HepG2 (cell line): Measurements from ENCODE around the gene ESYT3. TPM values are rescaled to one million over a fixed set of nuclear protein-coding genes. Genes with fewer than 3 reads are reported as not detected.

Experiments used
- CC2D1A ChIP-seq: sonication (generic); formaldehyde crosslinking; IDR thresholded peaks from 2 replicates; pipeline ENCODE4 v1.8.1; 2023; ENCODE audit warnings: mild to moderate bottlenecking, missing genetic modification reagents
- CCAR2 ChIP-seq: fragments of 200-400 bp; formaldehyde crosslinking; optimal IDR thresholded peaks from 2 replicates; pipeline ENCODE3; 2018; ENCODE audit warnings: low read depth, mild to moderate bottlenecking, low read length, moderate library complexity
- ETV5 ChIP-seq: IDR thresholded peaks from 2 replicates; pipeline ENCODE4 v1.6.1; 2018; ENCODE audit warnings: missing biosample characterization, missing genetic modification reagents, inconsistent platforms, borderline replicate concordance
- GATA4 ChIP-seq: sonication (generic); IDR thresholded peaks from 2 replicates; pipeline ENCODE4 v1.6.1; 2016; ENCODE audit warnings: antibody characterized with exemption, low read depth, borderline replicate concordance
- MTF2 ChIP-seq: sonication (generic); formaldehyde crosslinking; IDR thresholded peaks from 2 replicates; pipeline ENCODE4 v1.5.0; 2020; ENCODE audit warnings: missing genetic modification reagents, borderline replicate concordance
- ONECUT2 ChIP-seq: sonication (generic); formaldehyde crosslinking; IDR thresholded peaks from 2 replicates; pipeline ENCODE4 v1.4.0; 2020; ENCODE audit warnings: missing genetic modification reagents
- PITX1 ChIP-seq: sonication (generic); formaldehyde crosslinking; IDR thresholded peaks from 2 replicates; pipeline ENCODE4 v1.5.1; 2020; ENCODE audit warnings: mild to moderate bottlenecking, missing genetic modification reagents
- RBFOX2 ChIP-seq: fragments of 200-400 bp; formaldehyde crosslinking; IDR thresholded peaks from 2 replicates; pipeline ENCODE4 v1.6.1; 2017; ENCODE audit warnings: low read depth, mild to moderate bottlenecking, low read length
- SIX1 ChIP-seq: sonication (generic); formaldehyde crosslinking; IDR thresholded peaks from 2 replicates; pipeline ENCODE4 v1.4.0; 2020; ENCODE audit warnings: missing genetic modification reagents, borderline replicate concordance
- SRSF4 ChIP-seq: fragments of 200-400 bp; formaldehyde crosslinking; IDR thresholded peaks from one replicate; pipeline ENCODE4 v1.6.1; 2018; ENCODE audit warnings: mild to moderate bottlenecking, low read depth, low read length, moderate library complexity; ENCODE audit not compliant: poor library complexity, severe bottlenecking
- U2AF1 ChIP-seq: fragments of 200-400 bp; formaldehyde crosslinking; optimal IDR thresholded peaks from 2 replicates; pipeline ENCODE3; 2017; ENCODE audit warnings: mild to moderate bottlenecking, low read depth, low read length
- XBP1 ChIP-seq: sonication (generic); formaldehyde crosslinking; IDR thresholded peaks from 2 replicates; pipeline ENCODE4 v1.5.0; 2020; ENCODE audit warnings: missing genetic modification reagents
- ZBTB43 ChIP-seq: sonication (generic); formaldehyde crosslinking; conservative IDR thresholded peaks from 2 replicates; pipeline ENCODE4 v1.4.0; 2020; ENCODE audit warnings: missing genetic modification reagents
- ZFAT ChIP-seq: sonication (generic); formaldehyde crosslinking; conservative IDR thresholded peaks from 2 replicates; pipeline ENCODE4 v1.8.1; 2023; ENCODE audit warnings: missing genetic modification reagents, inconsistent platforms
- ZKSCAN5 ChIP-seq: sonication (generic); formaldehyde crosslinking; IDR thresholded peaks from 2 replicates; pipeline ENCODE4 v1.5.1; 2020; ENCODE audit warnings: mild to moderate bottlenecking, missing genetic modification reagents
- ZNF317 ChIP-seq: sonication (generic); formaldehyde crosslinking; IDR thresholded peaks from 2 replicates; pipeline ENCODE4 v1.5.0; 2020; ENCODE audit warnings: mild to moderate bottlenecking, missing genetic modification reagents
- ZNF331 ChIP-seq: sonication (generic); formaldehyde crosslinking; IDR thresholded peaks from 2 replicates; pipeline ENCODE4 v1.4.0; 2020; ENCODE audit warnings: missing genetic modification reagents
- ZNF557 ChIP-seq: sonication (generic); formaldehyde crosslinking; IDR thresholded peaks from 2 replicates; pipeline ENCODE4 v1.4.0; 2020; ENCODE audit warnings: missing genetic modification reagents
- ZNF572 ChIP-seq: sonication (generic); formaldehyde crosslinking; IDR thresholded peaks from 2 replicates; pipeline ENCODE4 v1.5.1; 2020; ENCODE audit warnings: mild to moderate bottlenecking, missing genetic modification reagents
- ZNF7 ChIP-seq: IDR thresholded peaks from 2 replicates; pipeline ENCODE4 v1.6.1; 2016; ENCODE audit warnings: missing biosample characterization, missing genetic modification reagents
- ZNF720 ChIP-seq: sonication (generic); formaldehyde crosslinking; IDR thresholded peaks from 2 replicates; pipeline ENCODE4 v1.4.0; 2020; ENCODE audit warnings: missing genetic modification reagents
- ZNF737 ChIP-seq: sonication (generic); formaldehyde crosslinking; IDR thresholded peaks from 2 replicates; pipeline ENCODE4 v1.5.0; 2020; ENCODE audit warnings: missing genetic modification reagents, mild to moderate bottlenecking, borderline replicate concordance
- ZNF878 ChIP-seq: sonication (generic); formaldehyde crosslinking; IDR thresholded peaks from 2 replicates; pipeline ENCODE4 v1.8.1; 2023; ENCODE audit warnings: mild to moderate bottlenecking, missing genetic modification reagents, moderate library complexity
- polyA plus RNA-seq, 8 experiments: library from polyadenylated mRNA; depleted of rRNA in 3 of 8; stranded (reverse) in 7 of 8; unstranded in 1 of 8; fragments of >200 nt; fragmentation: Illumina TruSeq in 4 of 8; extraction: Trizol in 4 of 8; gene quantifications; 2 replicates each; pipeline versions ENCODE4 v1.2.1 to v1.2.3, GENCODE V29; 2011 to 2016; ENCODE audit warnings: low read depth in 4 of 8, missing spikeins in 1 of 8, mixed read lengths in 1 of 8; ENCODE audit not compliant: insufficient read depth in 1 of 8
- total RNA-seq, 5 experiments: library from RNA; depleted of rRNA; stranded (reverse); fragments of >200 nt; fragmentation: Illumina TruSeq; extraction: Trizol; gene quantifications; 2 replicates each; pipeline ENCODE4 v1.2.3, GENCODE V29; 2016; ENCODE audit warnings: low read depth in 1 of 5
- TF ChIP-seq, protein P1 (sequence below): sonication (generic); formaldehyde crosslinking; IDR thresholded peaks from 2 replicates; pipeline ENCODE4 v1.4.0; 2020; ENCODE audit warnings: mild to moderate bottlenecking, missing genetic modification reagents
- TF ChIP-seq, protein P2 (sequence below): sonication (generic); formaldehyde crosslinking; IDR thresholded peaks from 2 replicates; pipeline ENCODE4 v1.4.0; 2020; ENCODE audit warnings: mild to moderate bottlenecking, missing genetic modification reagents

Gene ESYT3
- total and polyA plus RNA-seq, 2 of the 13 experiments (the other 11 are each of a cell fraction or from before 2014, with no cell fraction given), result 1.5 to 4.1 TPM

GRCh38 chr3:138399766-138400165, 34.6 kb upstream of the ESYT3 start (continued):
- no peak for TF ChIP-seq RBFOX2
- no peak for TF ChIP-seq SIX1 (CRISPR knock-in tag)
- peak; percentile 97 for TF ChIP-seq PITX1
- no peak for TF ChIP-seq ZBTB43 (CRISPR knock-in tag)
- no peak for TF ChIP-seq ZNF720 (CRISPR knock-in tag)
- no peak for TF ChIP-seq ZFAT
- peak; percentile 38; the same call in 1 of the 2 replicates for TF ChIP-seq ZNF331 (CRISPR knock-in tag)
- TF ChIP-seq, protein P1, sequence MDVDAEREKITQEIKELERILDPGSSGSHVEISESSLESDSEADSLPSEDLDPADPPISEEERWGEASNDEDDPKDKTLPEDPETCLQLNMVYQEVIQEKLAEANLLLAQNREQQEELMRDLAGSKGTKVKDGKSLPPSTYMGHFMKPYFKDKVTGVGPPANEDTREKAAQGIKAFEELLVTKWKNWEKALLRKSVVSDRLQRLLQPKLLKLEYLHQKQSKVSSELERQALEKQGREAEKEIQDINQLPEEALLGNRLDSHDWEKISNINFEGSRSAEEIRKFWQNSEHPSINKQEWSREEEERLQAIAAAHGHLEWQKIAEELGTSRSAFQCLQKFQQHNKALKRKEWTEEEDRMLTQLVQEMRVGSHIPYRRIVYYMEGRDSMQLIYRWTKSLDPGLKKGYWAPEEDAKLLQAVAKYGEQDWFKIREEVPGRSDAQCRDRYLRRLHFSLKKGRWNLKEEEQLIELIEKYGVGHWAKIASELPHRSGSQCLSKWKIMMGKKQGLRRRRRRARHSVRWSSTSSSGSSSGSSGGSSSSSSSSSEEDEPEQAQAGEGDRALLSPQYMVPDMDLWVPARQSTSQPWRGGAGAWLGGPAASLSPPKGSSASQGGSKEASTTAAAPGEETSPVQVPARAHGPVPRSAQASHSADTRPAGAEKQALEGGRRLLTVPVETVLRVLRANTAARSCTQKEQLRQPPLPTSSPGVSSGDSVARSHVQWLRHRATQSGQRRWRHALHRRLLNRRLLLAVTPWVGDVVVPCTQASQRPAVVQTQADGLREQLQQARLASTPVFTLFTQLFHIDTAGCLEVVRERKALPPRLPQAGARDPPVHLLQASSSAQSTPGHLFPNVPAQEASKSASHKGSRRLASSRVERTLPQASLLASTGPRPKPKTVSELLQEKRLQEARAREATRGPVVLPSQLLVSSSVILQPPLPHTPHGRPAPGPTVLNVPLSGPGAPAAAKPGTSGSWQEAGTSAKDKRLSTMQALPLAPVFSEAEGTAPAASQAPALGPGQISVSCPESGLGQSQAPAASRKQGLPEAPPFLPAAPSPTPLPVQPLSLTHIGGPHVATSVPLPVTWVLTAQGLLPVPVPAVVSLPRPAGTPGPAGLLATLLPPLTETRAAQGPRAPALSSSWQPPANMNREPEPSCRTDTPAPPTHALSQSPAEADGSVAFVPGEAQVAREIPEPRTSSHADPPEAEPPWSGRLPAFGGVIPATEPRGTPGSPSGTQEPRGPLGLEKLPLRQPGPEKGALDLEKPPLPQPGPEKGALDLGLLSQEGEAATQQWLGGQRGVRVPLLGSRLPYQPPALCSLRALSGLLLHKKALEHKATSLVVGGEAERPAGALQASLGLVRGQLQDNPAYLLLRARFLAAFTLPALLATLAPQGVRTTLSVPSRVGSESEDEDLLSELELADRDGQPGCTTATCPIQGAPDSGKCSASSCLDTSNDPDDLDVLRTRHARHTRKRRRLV (CRISPR knock-in tag), result no peak
- TF ChIP-seq CC2D1A (CRISPR knock-in tag), result no peak
- no peak for TF ChIP-seq ZNF317 (CRISPR knock-in tag)
- TF ChIP-seq SRSF4, result no peak
- TF ChIP-seq, protein P2, sequence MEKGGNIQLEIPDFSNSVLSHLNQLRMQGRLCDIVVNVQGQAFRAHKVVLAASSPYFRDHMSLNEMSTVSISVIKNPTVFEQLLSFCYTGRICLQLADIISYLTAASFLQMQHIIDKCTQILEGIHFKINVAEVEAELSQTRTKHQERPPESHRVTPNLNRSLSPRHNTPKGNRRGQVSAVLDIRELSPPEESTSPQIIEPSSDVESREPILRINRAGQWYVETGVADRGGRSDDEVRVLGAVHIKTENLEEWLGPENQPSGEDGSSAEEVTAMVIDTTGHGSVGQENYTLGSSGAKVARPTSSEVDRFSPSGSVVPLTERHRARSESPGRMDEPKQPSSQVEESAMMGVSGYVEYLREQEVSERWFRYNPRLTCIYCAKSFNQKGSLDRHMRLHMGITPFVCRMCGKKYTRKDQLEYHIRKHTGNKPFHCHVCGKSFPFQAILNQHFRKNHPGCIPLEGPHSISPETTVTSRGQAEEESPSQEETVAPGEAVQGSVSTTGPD, result no peak
- TF ChIP-seq ZNF878 (CRISPR knock-in tag), result no peak
- no peak for TF ChIP-seq ZNF7 (CRISPR knock-in tag)
- TF ChIP-seq CCAR2, result no peak
- no peak for TF ChIP-seq ZNF572 (CRISPR knock-in tag)
- no peak for TF ChIP-seq ZNF737
- TF ChIP-seq ETV5 (CRISPR knock-in tag), result no peak
- TF ChIP-seq ZNF557 (CRISPR knock-in tag), result no peak
- TF ChIP-seq GATA4, result no peak
- TF ChIP-seq XBP1 (CRISPR knock-in tag), result no peak
- TF ChIP-seq ZKSCAN5 (CRISPR knock-in tag), result no peak
- no peak for TF ChIP-seq MTF2 (CRISPR knock-in tag)
- TF ChIP-seq U2AF1, result no peak
- 0 out of 2 replicates have a peak, but pooled peaks have one; percentile 41 for TF ChIP-seq ONECUT2 (CRISPR knock-in tag)
